ENCODE results near the gene COX6B1.
"Not testable (repeated sequence)": the region's sequence is repeated elsewhere in the genome, so short reads cannot be mapped to it uniquely, and the experiment has no call there.

COX6B1 gene

GRCh38 chr19:35645680-35646511 is 2.2 kb upstream of the COX6B1 start:
- H3K4me3 ChIP-seq (ENCODE audit: low read length), result no peak overlapping the region
- TF ChIP-seq, protein P1, sequence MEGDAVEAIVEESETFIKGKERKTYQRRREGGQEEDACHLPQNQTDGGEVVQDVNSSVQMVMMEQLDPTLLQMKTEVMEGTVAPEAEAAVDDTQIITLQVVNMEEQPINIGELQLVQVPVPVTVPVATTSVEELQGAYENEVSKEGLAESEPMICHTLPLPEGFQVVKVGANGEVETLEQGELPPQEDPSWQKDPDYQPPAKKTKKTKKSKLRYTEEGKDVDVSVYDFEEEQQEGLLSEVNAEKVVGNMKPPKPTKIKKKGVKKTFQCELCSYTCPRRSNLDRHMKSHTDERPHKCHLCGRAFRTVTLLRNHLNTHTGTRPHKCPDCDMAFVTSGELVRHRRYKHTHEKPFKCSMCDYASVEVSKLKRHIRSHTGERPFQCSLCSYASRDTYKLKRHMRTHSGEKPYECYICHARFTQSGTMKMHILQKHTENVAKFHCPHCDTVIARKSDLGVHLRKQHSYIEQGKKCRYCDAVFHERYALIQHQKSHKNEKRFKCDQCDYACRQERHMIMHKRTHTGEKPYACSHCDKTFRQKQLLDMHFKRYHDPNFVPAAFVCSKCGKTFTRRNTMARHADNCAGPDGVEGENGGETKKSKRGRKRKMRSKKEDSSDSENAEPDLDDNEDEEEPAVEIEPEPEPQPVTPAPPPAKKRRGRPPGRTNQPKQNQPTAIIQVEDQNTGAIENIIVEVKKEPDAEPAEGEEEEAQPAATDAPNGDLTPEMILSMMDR (IDR thresholded peaks at IDR 0.05; ENCODE audit: low read length), result no peak
- TF ChIP-seq EZH2 (optimal IDR thresholded peaks at IDR 0.05; ENCODE audit: low read depth, low read length), result no peak
- TF ChIP-seq EZH2phosphoT487 (IDR thresholded peaks at IDR 0.05; ENCODE audit: low read length), result no peak

GRCh38 chr19:35650581-35650980 is 2.5 kb downstream of the COX6B1 start:
- Histone ChIP-seq H3K27me3 (replicated peaks; ENCODE audit: insufficient read depth, low read length) (no peaks in the 10 kb centered on the region), H2AFZ (ENCODE audit: low read length) (no peak overlapping the region), H3K79me2 (ENCODE audit: low read length) (peaks cover 45% of the 10 kb centered on the region), H3K9ac (ENCODE audit: low read length) (no peak overlapping the region), H3K9me2 (replicated peaks; ENCODE audit: insufficient read depth, low read length) (no peaks in the 10 kb centered on the region), H3K4me3 (ENCODE audit: low read length) (no peak overlapping the region), H3K27ac (ENCODE audit: low read length) (no peak overlapping the region), H3K9me3 (replicated peaks; ENCODE audit: insufficient read depth, low read length) (no peaks in the 10 kb centered on the region), H3K4me1 (ENCODE audit: low read length) (no peaks in the 10 kb centered on the region), H3K4me2 (ENCODE audit: low read depth, low read length) (no peak overlapping the region), H3K36me3 (replicated peaks; ENCODE audit: insufficient read depth, low read length) (no peaks in the 10 kb centered on the region), H3F3A (ENCODE audit: insufficient read depth, low read length) (no peaks in the 10 kb centered on the region), H4K20me1 (ENCODE audit: insufficient read depth, low read length) (no peaks in the 10 kb centered on the region)
- TF ChIP-seq, protein P1 (IDR thresholded peaks at IDR 0.05; ENCODE audit: low read length), result no peak
- TF ChIP-seq EZH2 (optimal IDR thresholded peaks at IDR 0.05; ENCODE audit: low read depth, low read length) (no peak), EZH2phosphoT487 (IDR thresholded peaks at IDR 0.05; ENCODE audit: low read length) (no peak)
- no peak for DNase-seq

More at GRCh38 chr19:35645680-35646511, 2.2 kb upstream of the COX6B1 start:
- Histone ChIP-seq H3K4me2 (ENCODE audit: low read depth, low read length) (peak overlapping the region; percentile 96; the same call in 1 of the 2 replicates), H2AFZ (ENCODE audit: low read length) (peak overlapping the region; percentile 67), H3K79me2 (ENCODE audit: low read length) (peaks cover 29% of the 10 kb centered on the region), H3K27ac (ENCODE audit: low read length) (no peak overlapping the region), H4K20me1 (ENCODE audit: insufficient read depth, low read length) (no peaks in the 10 kb centered on the region), H3K9me2 (replicated peaks; ENCODE audit: insufficient read depth, low read length) (no peaks in the 10 kb centered on the region), H3F3A (ENCODE audit: insufficient read depth, low read length) (peaks cover 18% of the 10 kb centered on the region), H3K27me3 (replicated peaks; ENCODE audit: insufficient read depth, low read length) (no peaks in the 10 kb centered on the region), H3K36me3 (replicated peaks; ENCODE audit: insufficient read depth, low read length) (no peaks in the 10 kb centered on the region), H3K4me1 (ENCODE audit: low read length) (peaks cover 5% of the 10 kb centered on the region; the same call in 1 of the 2 replicates), H3K9me3 (replicated peaks; ENCODE audit: insufficient read depth, low read length) (no peaks in the 10 kb centered on the region), H3K9ac (ENCODE audit: low read length) (no peak overlapping the region)
- no peak for DNase-seq

GRCh38 chr19:35654828-35655227 is 6.7 kb downstream of the COX6B1 start:
- not testable (repeated sequence) for H3K4me3 ChIP-seq (ENCODE audit: low read length); H3K4me1 ChIP-seq (ENCODE audit: low read length); H3K9me2 ChIP-seq (replicated peaks; ENCODE audit: insufficient read depth, low read length); H2AFZ ChIP-seq (ENCODE audit: low read length); H3K27ac ChIP-seq (ENCODE audit: low read length); H3K9ac ChIP-seq (ENCODE audit: low read length); H3K4me2 ChIP-seq (ENCODE audit: low read depth, low read length); H4K20me1 ChIP-seq (ENCODE audit: insufficient read depth, low read length); DNase-seq; H3F3A ChIP-seq (ENCODE audit: insufficient read depth, low read length); H3K36me3 ChIP-seq (replicated peaks; ENCODE audit: insufficient read depth, low read length); H3K9me3 ChIP-seq (replicated peaks; ENCODE audit: insufficient read depth, low read length); H3K27me3 ChIP-seq (replicated peaks; ENCODE audit: insufficient read depth, low read length)
- H3K79me2 ChIP-seq (ENCODE audit: low read length), result peaks cover 31% of the 10 kb centered on the region

GRCh38 chr19:35655600-35655999 is 7.5 kb downstream of the COX6B1 start:
- no peak for DNase-seq

More at GRCh38 chr19:35655600-35655999, 7.5 kb downstream of the COX6B1 start:
- Histone ChIP-seq H3K9me2 (replicated peaks; ENCODE audit: insufficient read depth, low read length) (no peaks in the 10 kb centered on the region), H2AFZ (ENCODE audit: low read length) (no peak overlapping the region), H3K4me1 (ENCODE audit: low read length) (no peaks in the 10 kb centered on the region), H4K20me1 (ENCODE audit: insufficient read depth, low read length) (no peaks in the 10 kb centered on the region), H3K27ac (ENCODE audit: low read length) (no peak overlapping the region), H3K27me3 (replicated peaks; ENCODE audit: insufficient read depth, low read length) (no peaks in the 10 kb centered on the region), H3K9me3 (replicated peaks; ENCODE audit: insufficient read depth, low read length) (no peaks in the 10 kb centered on the region), H3K4me3 (ENCODE audit: low read length) (no peak overlapping the region), H3K36me3 (replicated peaks; ENCODE audit: insufficient read depth, low read length) (0 out of 2 replicates have a peak, but pooled peaks cover 7% of the 10 kb centered on the region), H3K79me2 (ENCODE audit: low read length) (peaks cover 23% of the 10 kb centered on the region), H3F3A (ENCODE audit: insufficient read depth, low read length) (no peaks in the 10 kb centered on the region), H3K9ac (ENCODE audit: low read length) (no peak overlapping the region), H3K4me2 (ENCODE audit: low read depth, low read length) (no peak overlapping the region)
- TF ChIP-seq, protein P1 (IDR thresholded peaks at IDR 0.05; ENCODE audit: low read length), result no peak
